Stromal cell of bone marrow (primary cell): ENCODE data around the gene TTLL8.
A peak's percentile ranks its signal among the peaks of the same experiment; 100 is the strongest.
"Not testable (repeated sequence)": the region's sequence is repeated elsewhere in the genome, so short reads cannot be mapped to it uniquely, and the experiment has no call there.

Experiments used
- DNase-seq: peaks from one replicate; pipeline ENCODE4 v3.0.0-alpha.2; 2012; ENCODE audit warnings: low read depth

The TTLL8 gene

GRCh38 chr22:50000587-50001387 is 57.3 kb downstream of the TTLL8 start:
- no peak for DNase-seq

- no peak for DNase-seq
Observed at GRCh38 chr22:49999946-50000586, 58.0 kb downstream of the TTLL8 start.

- no peak for DNase-seq
Observed at GRCh38 chr22:49999063-49999945, 58.8 kb downstream of the TTLL8 start.

- DNase-seq: no peak
Observed at GRCh38 chr22:49998718-49999062, 59.4 kb downstream of the TTLL8 start.

GRCh38 chr22:49997932-49998717 is 60.0 kb downstream of the TTLL8 start:
- no peak for DNase-seq

GRCh38 chr22:49997251-49997599 is 60.9 kb downstream of the TTLL8 start:
- DNase-seq: no peak

- DNase-seq: no peak
Observed at GRCh38 chr22:49996518-49997250, 61.4 kb downstream of the TTLL8 start.

- no peak for DNase-seq
Observed at GRCh38 chr22:49996119-49996517, 62.0 kb downstream of the TTLL8 start.

GRCh38 chr22:49995361-49996118 is 62.6 kb downstream of the TTLL8 start:
- DNase-seq: no peak

GRCh38 chr22:49995041-49995360 is 63.1 kb downstream of the TTLL8 start:
- no peak for DNase-seq

- DNase-seq: no peak
Observed at GRCh38 chr22:49994361-49995040, 63.6 kb downstream of the TTLL8 start.

GRCh38 chr22:49993649-49994360 is 64.3 kb downstream of the TTLL8 start:
- no peak for DNase-seq

- DNase-seq: peak; percentile 13
Observed at GRCh38 chr22:49992921-49993648, 65.0 kb downstream of the TTLL8 start.

- no peak for DNase-seq
Observed at GRCh38 chr22:49991907-49992533, 66.1 kb downstream of the TTLL8 start.

GRCh38 chr22:49991167-49991566 is 66.9 kb downstream of the TTLL8 start:
- DNase-seq: no peak

- DNase-seq: not testable (repeated sequence)
Observed at GRCh38 chr22:49989826-49990225, 68.3 kb downstream of the TTLL8 start.

- no peak for DNase-seq
Observed at GRCh38 chr22:49986325-49986724, 71.8 kb downstream of the TTLL8 start.
